Measurements from ENCODE around the gene PCSK6.
A peak's percentile ranks its signal among the peaks of the same experiment; 100 is the strongest.
"Not testable (repeated sequence)": the region's sequence is repeated elsewhere in the genome, so short reads cannot be mapped to it uniquely, and the experiment has no call there.

PCSK6 gene

DNA sequence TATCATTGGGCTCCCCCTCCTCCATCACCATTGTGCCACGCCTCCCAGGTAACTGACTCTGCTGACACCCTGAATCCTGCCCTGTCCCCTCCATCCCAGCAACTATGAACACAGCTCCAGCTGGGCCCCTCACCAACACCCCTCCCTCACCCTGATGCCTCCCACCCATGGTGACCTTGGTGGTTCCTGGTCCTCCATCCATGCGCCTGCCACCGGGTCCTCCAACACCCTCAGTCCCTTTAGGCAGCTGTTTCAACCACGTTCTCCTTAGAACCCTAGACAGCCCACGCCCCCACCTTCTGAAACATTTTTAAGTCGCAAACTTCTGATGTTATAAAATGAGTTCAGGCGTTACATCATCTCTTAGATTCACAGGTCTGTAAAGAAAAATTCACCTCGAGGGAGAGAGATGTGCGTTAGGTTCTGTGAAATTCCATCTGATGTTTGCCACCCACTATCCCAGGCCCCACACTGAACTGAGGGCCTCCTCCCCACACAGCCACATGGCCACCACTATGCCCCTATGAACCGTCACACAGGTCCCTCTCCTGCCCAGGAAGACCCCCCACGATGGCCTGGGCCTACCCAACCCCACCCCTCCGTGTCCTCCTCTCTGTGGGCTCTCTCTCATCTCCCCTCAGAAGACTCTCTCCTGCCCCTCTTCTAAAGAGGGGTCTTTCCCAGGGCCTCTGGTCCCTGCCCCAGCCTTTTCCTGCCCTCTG is 29.8 kb downstream of the PCSK6 start:
- no peak for DNase-seq

GRCh38 chr15:101458908-101459578 is 30.5 kb downstream of the PCSK6 start:
- peak; percentile 24 for DNase-seq

DNA sequence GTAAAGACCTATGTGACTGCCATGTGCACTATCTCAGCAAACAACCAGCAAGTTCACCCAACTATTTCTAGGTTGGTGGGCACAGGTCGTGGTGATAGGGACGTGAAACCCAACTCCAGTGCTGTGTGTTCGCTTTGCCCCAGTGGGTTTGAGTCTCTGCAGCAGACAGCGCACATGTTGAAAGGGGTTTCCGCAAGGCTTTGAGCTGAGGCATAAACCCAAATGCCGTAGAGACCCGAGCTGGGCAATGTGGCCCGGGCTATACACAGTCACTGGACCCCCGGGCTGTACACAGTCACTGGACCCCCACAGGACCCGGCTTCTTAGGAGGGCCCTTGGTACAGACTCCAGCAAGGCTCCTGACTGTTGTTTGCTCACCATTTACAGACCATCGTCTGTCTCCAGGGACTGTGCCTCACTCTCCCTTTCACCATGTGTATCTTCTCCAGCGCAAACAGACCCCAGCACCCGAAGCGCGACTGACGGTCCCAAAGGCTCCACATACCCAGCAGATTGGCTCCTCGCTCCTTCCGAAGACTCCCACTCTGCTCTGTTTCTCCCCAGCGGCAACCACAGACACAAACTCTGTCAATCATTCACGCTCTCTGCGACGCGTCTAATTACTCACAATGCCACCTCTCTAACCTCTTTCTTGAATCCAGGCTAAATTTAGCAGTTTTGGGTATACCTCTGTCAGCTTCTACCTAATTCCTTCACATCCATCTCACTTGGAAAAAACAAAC is 31.2 kb downstream of the PCSK6 start:
- no peak for DNase-seq

GRCh38 chr15:101457696-101458095 is 31.8 kb downstream of the PCSK6 start:
- DNase-seq, result no peak

DNA sequence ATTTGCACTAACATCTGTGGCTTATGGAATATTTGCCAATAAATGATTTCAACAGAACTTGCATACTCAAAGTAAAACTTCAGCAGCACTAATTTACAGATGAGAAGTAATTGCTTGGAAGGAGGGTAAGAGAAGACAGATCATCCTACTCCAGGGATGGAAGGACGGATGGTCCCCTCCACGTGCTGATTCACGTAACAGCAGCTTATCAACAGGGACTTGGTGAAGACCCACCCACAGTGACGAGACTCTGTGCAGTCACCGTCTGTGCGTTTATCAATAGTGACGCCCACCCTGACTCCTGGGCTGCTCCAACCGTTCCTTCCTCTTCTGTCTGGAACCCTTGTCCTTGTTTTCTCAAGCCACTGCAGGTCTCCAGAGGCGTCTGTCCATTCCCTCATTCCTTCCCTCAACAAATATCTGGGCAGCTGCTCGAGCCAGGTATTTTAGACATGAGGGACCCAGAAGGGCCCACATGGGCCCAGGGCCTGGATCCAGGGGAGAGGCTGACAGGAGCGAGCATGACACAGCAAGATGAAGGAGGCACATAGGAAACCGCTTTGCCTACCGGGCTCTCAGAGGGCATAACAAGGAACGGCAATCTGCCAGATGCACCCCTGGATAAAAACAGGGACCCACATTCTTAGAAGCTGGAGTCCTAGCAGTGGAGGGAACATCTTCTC is 33.3 kb downstream of the PCSK6 start:
- DNase-seq, result no peak

- peak; percentile 73 for DNase-seq
These were observed 34.0 kb downstream of the PCSK6 start for GRCh38 chr15:101455291-101456025.

DNA sequence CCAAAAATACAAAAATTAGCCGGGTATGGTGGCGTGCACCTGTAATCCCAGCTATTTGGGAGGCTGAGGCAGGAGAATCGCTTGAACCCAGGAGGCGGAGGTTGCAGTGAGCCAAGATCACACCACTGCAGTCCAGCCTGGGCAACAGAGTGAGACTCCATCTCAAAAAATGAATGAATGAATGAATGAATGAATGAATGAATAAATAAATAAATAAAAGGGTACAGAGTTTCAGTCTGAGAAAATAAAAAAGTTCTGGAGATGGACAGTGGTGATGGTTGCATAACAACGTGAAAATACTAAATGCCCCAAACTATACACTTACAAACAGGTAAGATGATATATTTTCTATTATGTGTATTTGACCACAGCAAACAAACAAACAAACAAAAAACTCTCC is 34.7 kb downstream of the PCSK6 start:
- not testable (repeated sequence) for DNase-seq

DNA sequence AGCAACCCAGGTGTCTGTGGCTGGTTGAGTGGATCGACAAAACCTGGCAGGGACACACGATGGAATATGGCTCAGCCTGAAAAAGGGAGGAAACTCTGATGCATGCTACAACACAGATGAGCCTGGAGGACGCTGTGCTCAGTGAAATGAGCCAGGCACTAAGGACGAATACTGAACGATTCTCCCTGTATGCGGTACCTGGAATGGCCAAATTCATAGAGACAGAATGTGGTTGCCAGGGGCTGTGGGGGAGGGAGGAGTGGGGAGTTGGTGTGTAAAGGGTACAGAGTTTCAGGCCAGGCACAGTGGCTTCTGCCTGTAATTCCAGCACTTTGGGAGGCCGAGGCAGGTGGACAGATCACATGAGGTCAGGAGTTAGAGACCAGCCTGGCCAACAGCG is 35.1 kb downstream of the PCSK6 start:
- DNase-seq, result no peak

DNA sequence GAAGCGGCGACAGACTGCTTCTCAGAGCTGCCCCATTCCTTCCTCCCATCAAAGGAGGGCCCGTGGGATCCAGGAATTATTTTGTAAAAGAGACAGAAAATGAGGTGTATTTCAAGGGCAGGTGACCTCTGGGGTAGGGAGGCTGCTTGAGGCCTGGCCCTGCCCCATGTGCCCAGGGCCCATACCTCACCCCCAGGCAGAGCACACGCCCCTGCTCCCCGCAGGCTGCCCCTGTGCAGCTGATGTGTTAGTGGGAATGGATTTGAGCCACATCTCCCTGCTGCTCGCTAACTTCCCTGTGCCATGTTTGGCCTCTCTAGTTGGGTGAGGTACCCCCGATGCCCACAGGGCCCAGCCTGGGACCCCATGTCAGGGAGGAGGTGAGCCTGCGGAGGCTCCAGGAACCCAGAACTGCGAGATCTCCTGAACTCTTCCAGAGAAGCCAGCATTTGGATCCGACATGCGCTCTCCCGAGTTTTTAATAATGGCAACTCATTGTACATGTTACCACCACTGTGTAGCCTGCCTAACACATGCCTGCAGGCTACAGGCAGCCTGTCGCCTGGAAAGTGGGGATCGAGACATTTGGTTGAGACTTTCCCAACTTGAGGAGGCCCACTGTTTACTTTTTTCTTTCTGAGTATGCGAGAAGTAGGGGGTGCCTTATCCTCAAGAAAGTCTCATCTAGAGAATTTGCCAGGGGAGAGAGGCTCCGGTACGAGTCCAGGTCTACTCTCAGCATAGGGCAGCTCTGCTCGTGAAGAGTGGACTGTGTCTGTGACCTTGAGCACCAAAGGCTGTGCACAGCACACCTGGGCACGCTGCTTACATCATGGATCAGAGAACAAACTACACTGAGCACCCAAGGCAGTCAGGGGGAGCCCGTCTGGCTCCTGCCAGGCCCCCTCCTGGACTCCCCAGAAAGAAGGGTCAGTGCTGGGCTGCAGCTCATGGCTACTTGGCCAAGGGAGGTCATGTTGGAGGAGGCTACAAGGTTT is 36.1 kb downstream of the PCSK6 start:
- DNase-seq, result no peak

DNA sequence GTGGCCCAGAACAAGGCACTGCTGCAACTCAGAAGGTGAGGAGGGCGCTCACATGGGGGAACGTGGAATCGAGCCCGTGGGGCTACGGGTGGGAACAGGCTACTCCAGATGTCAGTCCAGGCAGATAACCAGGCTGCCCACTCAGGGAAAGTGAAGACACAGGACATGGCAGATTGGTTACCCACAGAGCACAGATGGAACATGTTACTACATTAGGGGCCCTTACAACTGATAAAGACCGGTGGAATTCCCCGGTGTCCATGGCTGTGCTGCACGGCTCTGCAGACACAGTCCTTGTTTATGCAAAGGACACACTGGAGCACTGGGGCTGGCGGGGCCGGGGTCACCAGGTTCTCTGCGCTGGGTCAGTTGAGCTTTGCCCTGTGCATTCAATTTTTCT is 36.9 kb downstream of the PCSK6 start:
- DNase-seq, result no peak

DNA sequence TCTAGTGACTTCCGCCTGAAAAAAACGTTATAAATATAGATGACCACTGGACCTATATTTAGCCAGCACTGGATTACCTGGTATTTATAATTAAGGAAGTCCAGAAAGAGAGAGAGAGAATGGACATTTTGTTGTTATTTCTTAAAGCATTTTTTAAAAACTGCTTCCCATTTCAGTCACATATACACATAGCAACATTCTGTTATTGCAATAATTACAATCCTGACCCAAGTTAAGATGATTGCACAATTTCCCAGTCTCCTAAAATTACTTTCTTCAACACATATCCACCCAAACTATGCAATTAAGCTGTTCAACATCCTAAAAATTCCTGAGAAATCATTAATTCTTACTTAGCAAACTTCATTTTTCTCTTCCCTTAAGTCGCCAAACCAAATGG is 37.7 kb downstream of the PCSK6 start:
- peak; percentile 39 for DNase-seq

DNA sequence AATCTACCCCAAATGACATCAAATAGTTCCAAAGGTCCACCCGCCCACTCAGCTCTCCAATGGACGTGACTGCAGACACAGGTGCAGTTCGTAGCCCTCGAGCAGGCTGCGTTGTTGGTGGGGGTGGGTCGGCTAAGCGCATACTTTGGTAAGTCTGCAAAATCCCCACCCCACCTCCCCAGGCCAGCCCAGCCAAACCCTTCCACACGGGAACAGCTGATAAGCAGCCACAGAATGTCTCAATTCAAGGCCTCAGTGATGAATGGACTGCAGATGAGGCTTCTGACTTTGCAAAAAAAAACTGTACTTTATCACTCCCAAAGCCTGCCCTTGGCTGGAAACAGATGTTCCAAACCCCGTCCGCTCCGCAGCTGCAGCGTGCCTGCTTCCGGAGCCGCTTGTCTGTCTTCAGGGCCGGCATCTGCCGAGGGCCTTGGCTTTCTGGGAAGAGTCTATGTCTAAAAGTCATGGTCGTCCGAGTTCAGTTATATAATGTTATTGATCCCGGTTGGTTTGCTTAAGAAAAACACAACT is 38.2 kb downstream of the PCSK6 start:
- DNase-seq, result peak; percentile 50

- DNase-seq, result no peak
These were observed 38.9 kb downstream of the PCSK6 start for GRCh38 chr15:101450403-101451265.

GRCh38 chr15:101449471-101450402 is 39.8 kb downstream of the PCSK6 start:
- no peak for DNase-seq

DNA sequence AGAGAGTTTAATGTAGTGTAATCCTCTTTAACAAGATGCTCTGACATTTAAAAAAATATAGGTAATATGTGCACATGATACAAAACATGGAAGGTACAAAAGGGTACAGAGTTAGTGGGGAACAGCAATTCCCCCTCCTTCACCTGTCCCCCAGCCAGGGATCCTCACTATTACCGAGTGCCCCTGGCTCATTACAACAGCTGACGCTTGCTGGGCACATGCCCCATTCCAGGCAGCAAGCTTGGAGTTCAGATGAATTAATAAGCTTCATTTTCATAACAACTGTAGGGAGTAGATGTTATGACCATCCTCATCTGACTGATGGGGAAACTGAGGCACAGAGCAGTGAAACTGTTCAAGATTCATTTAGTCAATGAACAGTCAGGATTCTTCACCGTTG is 41.2 kb downstream of the PCSK6 start:
- no peak for DNase-seq

- no peak for DNase-seq
These were observed 41.9 kb downstream of the PCSK6 start for GRCh38 chr15:101447561-101448071.

GRCh38 chr15:101447168-101447533 is 42.4 kb downstream of the PCSK6 start:
- no peak for DNase-seq

DNA sequence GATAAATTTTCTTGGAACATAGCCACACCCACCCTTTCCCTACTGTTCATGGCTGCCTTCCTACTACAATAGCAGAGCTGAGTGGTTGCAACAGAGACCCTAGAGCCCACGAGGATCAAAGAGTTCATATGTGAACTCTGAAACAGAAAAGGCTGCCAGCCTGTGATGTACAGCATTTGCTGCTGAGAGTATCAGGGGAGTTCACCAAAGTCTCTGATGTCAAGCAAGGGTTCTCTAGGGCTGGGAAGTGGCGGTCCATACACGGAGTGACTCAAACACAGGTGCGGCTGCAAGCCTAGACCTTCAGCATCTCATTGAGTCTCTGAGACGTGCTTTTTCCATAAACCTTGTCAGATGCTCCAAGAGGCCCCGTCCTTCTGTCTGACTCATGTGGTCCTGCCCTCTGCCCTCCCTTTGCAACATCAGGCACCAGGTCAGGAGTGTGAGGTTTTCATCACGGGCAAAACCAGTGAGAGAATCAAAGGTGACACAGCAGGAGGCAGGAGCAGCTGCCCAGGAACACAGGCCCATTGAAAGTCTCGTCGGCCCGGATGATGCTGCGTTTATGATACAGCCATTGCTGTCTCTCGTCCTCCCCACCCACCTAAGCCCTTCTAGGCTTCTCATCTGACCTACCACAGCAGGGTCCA is 42.9 kb downstream of the PCSK6 start:
- no peak for DNase-seq

Data from fibroblast of skin of right quadriceps (primary cell).